Jurkat, Clone E6-1 (cell line): Measurements from ENCODE around the gene STXBP1.

Source experiments
- DNase-seq: peaks from one replicate; pipeline ENCODE4 v3.0.0-alpha.2; 2011; ENCODE audit warnings: low read depth, low spot score
- H3K4me3 ChIP-seq: 2 replicates; pipeline ENCODE4 v1.5.1; 2011; ENCODE audit warnings: mild to moderate bottlenecking, low read length, control low read depth, moderate library complexity

The STXBP1 gene

DNA sequence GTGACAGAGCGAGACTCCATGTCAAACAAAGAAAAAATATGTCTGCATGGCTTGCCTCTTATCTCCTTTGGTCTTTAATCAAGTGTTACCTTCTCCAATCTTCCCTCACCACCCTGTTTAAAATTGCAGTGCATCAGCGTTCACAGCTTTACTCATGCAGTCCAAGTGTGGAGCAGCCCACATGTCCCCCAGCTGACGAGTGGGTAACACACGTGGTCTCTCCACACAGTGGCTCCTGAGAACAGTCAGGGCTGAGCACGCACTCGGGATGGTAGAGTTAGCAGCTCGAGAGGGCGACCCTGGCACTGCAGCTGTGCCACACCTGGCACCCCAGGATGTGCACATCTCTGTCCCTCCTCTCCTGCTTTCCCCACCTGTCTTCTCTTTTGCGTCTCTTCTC lies 68.8 kb downstream of the STXBP1 start:
- DNase-seq, result no peak

GRCh38 chr9:127682351-127683136 lies 70.5 kb downstream of the STXBP1 start:
- no peak overlapping the region for H3K4me3 ChIP-seq
- DNase-seq, result no peak

More for the DNA sequence above, 68.8 kb downstream of the STXBP1 start:
- no peak overlapping the region for H3K4me3 ChIP-seq

GRCh38 chr9:127683723-127684122 lies 71.6 kb downstream of the STXBP1 start:
- no peak overlapping the region for H3K4me3 ChIP-seq
- no peak for DNase-seq

GRCh38 chr9:127684576-127684975 lies 72.5 kb downstream of the STXBP1 start:
- no peak overlapping the region for H3K4me3 ChIP-seq
- DNase-seq, result no peak

- no peak for DNase-seq
Observed at GRCh38 chr9:127686461-127687393, 74.7 kb downstream of the STXBP1 start.

GRCh38 chr9:127689329-127690000 lies 77.4 kb downstream of the STXBP1 start:
- no peak overlapping the region for H3K4me3 ChIP-seq
- no peak for DNase-seq

More at GRCh38 chr9:127686461-127687393, 74.7 kb downstream of the STXBP1 start:
- no peak overlapping the region for H3K4me3 ChIP-seq

- no peak for DNase-seq
- no peak overlapping the region for H3K4me3 ChIP-seq
Observed at GRCh38 chr9:127690735-127691134, 78.7 kb downstream of the STXBP1 start.

GRCh38 chr9:127692071-127692470 lies 80.0 kb downstream of the STXBP1 start:
- H3K4me3 ChIP-seq, result no peak overlapping the region
- DNase-seq, result no peak

GRCh38 chr9:127693143-127693542 lies 81.1 kb downstream of the STXBP1 start:
- DNase-seq, result no peak
- H3K4me3 ChIP-seq, result no peak overlapping the region

DNA sequence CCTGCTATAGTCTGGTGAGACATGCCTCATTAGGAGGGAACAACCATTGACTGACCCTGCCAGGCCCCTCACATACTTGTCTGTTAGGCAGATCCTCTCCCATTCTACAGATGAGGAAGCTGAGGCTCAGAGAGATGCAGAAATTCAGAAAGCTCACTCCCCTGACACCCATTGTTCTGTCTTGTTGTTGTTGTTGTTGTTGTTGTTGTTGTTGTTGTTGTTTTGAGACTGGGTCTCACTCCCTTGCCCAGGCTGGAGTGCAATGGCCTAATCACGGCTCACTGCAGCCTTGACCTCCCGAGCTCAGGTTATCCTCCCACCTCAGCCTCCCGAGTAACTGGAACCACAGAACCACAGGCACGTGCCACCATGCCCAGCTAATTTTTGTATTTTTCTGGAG lies 81.6 kb downstream of the STXBP1 start:
- DNase-seq, result no peak
- H3K4me3 ChIP-seq, result no peak overlapping the region

GRCh38 chr9:127694890-127695720 lies 83.0 kb downstream of the STXBP1 start:
- DNase-seq, result no peak
- H3K4me3 ChIP-seq, result no peak overlapping the region

GRCh38 chr9:127697575-127697974 lies 85.5 kb downstream of the STXBP1 start:
- no peak for DNase-seq
- H3K4me3 ChIP-seq, result no peak overlapping the region

- H3K4me3 ChIP-seq, result no peak overlapping the region
- no peak for DNase-seq
Observed at GRCh38 chr9:127698386-127698785, 86.3 kb downstream of the STXBP1 start.

DNA sequence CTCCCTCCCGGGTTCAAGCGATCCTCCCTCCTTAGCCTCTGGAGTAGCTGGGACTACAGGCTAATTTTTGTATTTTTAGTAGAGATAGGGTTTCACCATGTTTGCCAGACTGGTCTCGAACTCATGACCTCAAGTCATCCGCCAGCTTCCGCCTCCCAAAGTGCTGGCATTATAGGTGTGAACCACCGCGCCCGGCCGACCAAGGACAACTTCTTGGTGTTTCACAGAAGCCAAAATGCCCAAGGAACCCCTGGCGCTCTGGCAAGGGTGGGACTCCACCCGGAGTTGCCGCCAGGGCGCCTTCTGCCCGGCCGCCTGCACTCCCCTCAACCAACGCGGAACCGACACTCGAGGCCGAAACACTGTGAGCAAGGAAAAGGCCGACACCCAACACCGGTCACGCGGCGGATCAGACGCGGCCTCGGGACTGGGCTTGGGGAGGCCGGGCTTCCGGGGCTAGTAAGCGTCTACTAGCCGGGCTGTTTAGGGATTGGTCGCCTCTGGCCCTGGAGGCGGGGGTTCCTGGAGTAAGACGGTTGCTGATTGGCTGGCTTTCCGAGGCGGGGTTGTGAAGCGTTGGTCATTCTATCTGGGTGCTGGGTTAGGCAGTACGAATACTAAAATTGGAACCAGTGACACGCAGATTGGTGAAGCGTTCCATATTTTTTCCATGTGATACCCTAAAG lies 87.1 kb downstream of the STXBP1 start:
- DNase-seq, result no peak

GRCh38 chr9:127700140-127700539 lies 88.1 kb downstream of the STXBP1 start:
- H3K4me3 ChIP-seq, result no peak overlapping the region
- no peak for DNase-seq

More for the DNA sequence above, 87.1 kb downstream of the STXBP1 start:
- no peak overlapping the region for H3K4me3 ChIP-seq

DNA sequence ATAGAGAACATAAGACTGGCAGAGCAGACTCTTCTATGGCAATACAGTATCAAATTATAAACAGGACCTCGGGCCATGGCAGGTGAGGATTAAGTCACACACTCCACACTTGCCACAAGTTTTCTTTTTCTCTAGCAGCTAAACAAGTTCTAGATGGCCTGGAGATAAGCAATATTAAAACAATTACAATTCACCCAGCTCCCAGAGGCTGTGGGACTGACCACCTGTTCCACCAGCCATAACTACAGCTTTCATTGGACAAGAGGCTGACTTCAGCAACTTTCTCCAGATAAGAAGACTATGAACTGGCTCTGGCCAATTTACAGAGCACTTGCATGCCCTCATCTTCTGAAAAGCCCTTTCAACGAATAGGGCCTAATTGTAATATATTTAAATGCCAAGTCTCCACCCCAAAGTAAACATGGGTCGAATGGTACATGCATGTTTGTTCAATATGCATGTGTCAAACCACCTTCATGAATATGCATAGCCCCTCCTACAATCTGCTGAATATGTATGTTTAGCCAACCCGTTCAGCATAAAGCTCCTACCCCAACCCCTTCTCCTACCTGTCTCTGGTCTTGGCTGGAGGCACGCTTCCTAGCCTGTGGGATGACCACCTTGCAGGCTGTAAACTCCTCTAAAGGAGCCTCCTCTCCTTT lies 88.6 kb downstream of the STXBP1 start:
- no peak for DNase-seq
- H3K4me3 ChIP-seq, result no peak overlapping the region

- no peak for DNase-seq
- no peak overlapping the region for H3K4me3 ChIP-seq
Observed at GRCh38 chr9:127703289-127703946, 91.3 kb downstream of the STXBP1 start.
